WTC11 (cell line): Measurements from ENCODE around the gene FAM124A. TPM values are rescaled to one million over a fixed set of nuclear protein-coding genes. Genes with fewer than 3 reads are reported as not detected.
A peak's percentile ranks its signal among the peaks of the same experiment; 100 is the strongest.

Experiments
- ATAC-seq: fragments of 200-7000 bp; cut with Tn5 transposase; 2 replicates; pipeline ENCODE4 v1.10.0; 2021; ENCODE audit warnings: mild to moderate bottlenecking, moderate library complexity
- CTCF ChIA-PET: fragments of 300-600 bp; sonication (Branson Sonifier 250); formaldehyde crosslinking; loops from one replicate; lab custom pipeline; 2021; ENCODE audit warnings: antibody characterized with exemption; lab: Charles Lee
- POLR2A ChIA-PET: fragments of 350-600 bp; sonication (Branson Sonifier 250); formaldehyde crosslinking; loops from one replicate; lab custom pipeline; 2021; ENCODE audit warnings: antibody characterized with exemption; lab: Charles Lee
- DNase-seq: peaks from one replicate; pipeline ENCODE4 v3.0.0; 2021; ENCODE audit warnings: low spot score
- H3K27ac Mint-ChIP-seq: 2 replicates; pipeline ENCODE4 v1.8.0; 2021; ENCODE audit warnings: mixed read lengths
- H3K27me3 Mint-ChIP-seq: 2 replicates; pipeline ENCODE4 v1.8.0; 2021; ENCODE audit warnings: low read depth, mild to moderate bottlenecking, moderate library complexity, mixed read lengths
- H3K36me3 Mint-ChIP-seq: 2 replicates; pipeline ENCODE4 v1.8.0; 2021; ENCODE audit warnings: mixed read lengths
- H3K4me1 Mint-ChIP-seq: 2 replicates; pipeline ENCODE4 v1.8.0; 2022; ENCODE audit warnings: mixed read lengths
- H3K4me3 Mint-ChIP-seq: 2 replicates; pipeline ENCODE4 v1.8.0; 2021; ENCODE audit warnings: mild to moderate bottlenecking, moderate library complexity, mixed read lengths
- H3K9me3 Mint-ChIP-seq: 2 replicates; pipeline ENCODE4 v1.8.0; 2021; ENCODE audit warnings: mixed read lengths
- CREB1 ChIP-seq: sonication (generic); formaldehyde crosslinking; IDR thresholded peaks from 2 replicates; pipeline ENCODE4 v1.8.0; 2023; ENCODE audit warnings: mild to moderate bottlenecking, missing genetic modification reagents
- FOXP1 ChIP-seq: sonication (generic); formaldehyde crosslinking; IDR thresholded peaks from 2 replicates; pipeline ENCODE4 v1.8.0; 2022; ENCODE audit warnings: missing genetic modification reagents, mild to moderate bottlenecking, moderate library complexity, borderline replicate concordance
- HMGA2 ChIP-seq: fragments of 250-450 bp; sonication (Bioruptor Pico); IDR thresholded peaks from 2 replicates; pipeline ENCODE4 v1.4.0; 2021; ENCODE audit warnings: mild to moderate bottlenecking, moderate library complexity
- KAT7 ChIP-seq: sonication (generic); formaldehyde crosslinking; IDR thresholded peaks from 2 replicates; pipeline ENCODE4 v1.8.1; 2023; ENCODE audit warnings: missing genetic modification reagents, mild to moderate bottlenecking, borderline replicate concordance
- PRRX2 ChIP-seq: fragments of 250-450 bp; sonication (Bioruptor Pico); IDR thresholded peaks from 2 replicates; pipeline ENCODE4 v1.8.0; 2021; ENCODE audit warnings: mild to moderate bottlenecking
- SMAD3 ChIP-seq: sonication (generic); formaldehyde crosslinking; IDR thresholded peaks from 2 replicates; pipeline ENCODE4 v1.8.0; 2022; ENCODE audit warnings: missing genetic modification reagents, mild to moderate bottlenecking, borderline replicate concordance
- SMAD4 ChIP-seq: sonication (generic); formaldehyde crosslinking; IDR thresholded peaks from 2 replicates; pipeline ENCODE4 v1.8.0; 2022; ENCODE audit warnings: mild to moderate bottlenecking, missing genetic modification reagents
- TEAD1 ChIP-seq: sonication (generic); formaldehyde crosslinking; IDR thresholded peaks from 2 replicates; pipeline ENCODE4 v1.8.0; 2022; ENCODE audit warnings: mild to moderate bottlenecking, missing genetic modification reagents
- TP53 ChIP-seq: sonication (generic); formaldehyde crosslinking; IDR thresholded peaks from 2 replicates; pipeline ENCODE4 v1.8.1; 2023; ENCODE audit warnings: mild to moderate bottlenecking, missing genetic modification reagents
- ZBTB21 ChIP-seq: sonication (generic); formaldehyde crosslinking; IDR thresholded peaks from 2 replicates; pipeline ENCODE4 v1.8.1; 2023; ENCODE audit warnings: mild to moderate bottlenecking, missing genetic modification reagents, borderline replicate concordance
- total RNA-seq: library from RNA; stranded (reverse); gene quantifications from 3 replicates; pipeline ENCODE4 v1.2.3, GENCODE V29; 2021
- TF ChIP-seq, protein P1 (sequence below): fragments of 200-600 bp; IDR thresholded peaks from 2 replicates; pipeline ENCODE4 v1.8.0; 2022; ENCODE audit warnings: antibody characterized with exemption
- TF ChIP-seq, protein P2 (sequence below): sonication (generic); formaldehyde crosslinking; IDR thresholded peaks from 2 replicates; pipeline ENCODE4 v1.8.0; 2022; ENCODE audit warnings: mild to moderate bottlenecking, missing genetic modification reagents
- TF ChIP-seq, protein P3 (sequence below): sonication (generic); formaldehyde crosslinking; IDR thresholded peaks from 2 replicates; pipeline ENCODE4 v1.8.1; 2022; ENCODE audit warnings: missing genetic modification reagents, borderline replicate concordance
- TF ChIP-seq, protein P4 (sequence below): sonication (generic); formaldehyde crosslinking; IDR thresholded peaks from 2 replicates; pipeline ENCODE4 v1.8.0; 2022; ENCODE audit warnings: missing genetic modification reagents
- TF ChIP-seq, protein P5 (sequence below): sonication (generic); formaldehyde crosslinking; IDR thresholded peaks from 2 replicates; pipeline ENCODE4 v1.8.1; 2023; ENCODE audit warnings: mild to moderate bottlenecking, missing genetic modification reagents, moderate library complexity
- TF ChIP-seq, protein P6 (sequence below): fragments of 250-450 bp; sonication (Bioruptor Pico); IDR thresholded peaks from 2 replicates; pipeline ENCODE4 v1.9.0; 2021; ENCODE audit warnings: mild to moderate bottlenecking
- TF ChIP-seq, protein P7 (sequence below): sonication (generic); formaldehyde crosslinking; IDR thresholded peaks from 2 replicates; pipeline ENCODE4 v1.8.0; 2022; ENCODE audit warnings: mild to moderate bottlenecking, missing genetic modification reagents

FAM124A gene
- total RNA-seq, 1 experiment from 2014 or later = 45.8 TPM

DNA sequence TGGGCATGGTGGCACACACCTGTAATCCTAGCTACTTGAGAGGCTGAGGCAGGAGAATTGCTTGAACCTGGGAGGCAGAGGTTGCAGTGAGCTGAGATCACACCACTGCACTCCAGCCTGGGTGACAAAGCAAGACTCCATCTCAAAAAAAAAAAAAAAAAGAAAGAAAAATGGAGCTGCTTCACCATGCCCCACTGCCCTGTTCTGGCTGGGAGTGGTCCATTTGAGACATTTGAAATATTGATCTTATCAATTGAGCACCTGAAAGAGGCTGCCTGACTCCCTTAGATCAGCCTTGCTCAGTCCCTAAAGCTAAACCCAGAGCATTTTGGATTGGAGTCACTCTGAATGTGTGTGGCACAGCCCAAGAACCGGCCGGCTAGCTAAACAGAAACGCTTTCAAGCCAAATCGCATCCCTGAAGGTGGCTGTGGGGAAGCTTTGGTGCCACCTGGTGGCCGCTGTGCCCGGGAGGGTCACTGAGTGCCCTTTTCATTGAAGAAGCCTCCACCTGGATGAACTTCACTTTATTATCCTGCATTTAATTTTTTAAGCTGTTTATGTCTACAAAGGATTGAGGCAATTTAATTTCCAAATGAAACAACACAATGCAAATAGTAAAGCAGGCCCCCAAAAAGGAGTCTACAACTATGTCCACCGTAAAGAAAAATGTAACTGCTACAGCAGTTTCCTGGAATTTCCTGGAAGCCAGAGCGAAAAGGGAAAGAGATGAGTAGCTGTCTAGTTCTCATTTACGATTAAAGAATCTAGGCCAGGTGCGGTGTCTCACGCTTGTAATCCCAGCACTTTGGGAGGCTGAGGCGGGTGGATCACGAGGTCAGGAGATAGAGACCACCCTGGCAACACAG, 64.2 kb downstream of the FAM124A start:
- Mint-ChIP-seq H3K36me3 (peaks cover 12% of the 10 kb centered on the region), H3K9me3 (no peaks in the 10 kb centered on the region; the same call in 1 of the 2 replicates), H3K27ac (no peak overlapping the region)
- CTCF ChIA-PET = interaction anchor here (0.6 to 5.9 kb wide), 89 partner anchors 8 to 626 kb away, joined by 3 to 203 read pairs (median 5); partner anchors contain the start of genes FAM124A and INTS6
- TF ChIP-seq, protein P1, sequence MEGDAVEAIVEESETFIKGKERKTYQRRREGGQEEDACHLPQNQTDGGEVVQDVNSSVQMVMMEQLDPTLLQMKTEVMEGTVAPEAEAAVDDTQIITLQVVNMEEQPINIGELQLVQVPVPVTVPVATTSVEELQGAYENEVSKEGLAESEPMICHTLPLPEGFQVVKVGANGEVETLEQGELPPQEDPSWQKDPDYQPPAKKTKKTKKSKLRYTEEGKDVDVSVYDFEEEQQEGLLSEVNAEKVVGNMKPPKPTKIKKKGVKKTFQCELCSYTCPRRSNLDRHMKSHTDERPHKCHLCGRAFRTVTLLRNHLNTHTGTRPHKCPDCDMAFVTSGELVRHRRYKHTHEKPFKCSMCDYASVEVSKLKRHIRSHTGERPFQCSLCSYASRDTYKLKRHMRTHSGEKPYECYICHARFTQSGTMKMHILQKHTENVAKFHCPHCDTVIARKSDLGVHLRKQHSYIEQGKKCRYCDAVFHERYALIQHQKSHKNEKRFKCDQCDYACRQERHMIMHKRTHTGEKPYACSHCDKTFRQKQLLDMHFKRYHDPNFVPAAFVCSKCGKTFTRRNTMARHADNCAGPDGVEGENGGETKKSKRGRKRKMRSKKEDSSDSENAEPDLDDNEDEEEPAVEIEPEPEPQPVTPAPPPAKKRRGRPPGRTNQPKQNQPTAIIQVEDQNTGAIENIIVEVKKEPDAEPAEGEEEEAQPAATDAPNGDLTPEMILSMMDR = peak; percentile 89
- TF ChIP-seq SMAD4 = no peak
- TF ChIP-seq, protein P2, sequence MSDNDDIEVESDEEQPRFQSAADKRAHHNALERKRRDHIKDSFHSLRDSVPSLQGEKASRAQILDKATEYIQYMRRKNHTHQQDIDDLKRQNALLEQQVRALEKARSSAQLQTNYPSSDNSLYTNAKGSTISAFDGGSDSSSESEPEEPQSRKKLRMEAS (CRISPR knock-in tag) = 0 out of 2 replicates have a peak, but pooled peaks have one; percentile 29
- TF ChIP-seq, all 79 proteins: peak for 2
- no peak overlapping the region for H3K4me3 Mint-ChIP-seq
- ATAC-seq = peak; percentile 84
- H3K4me1 Mint-ChIP-seq = peaks cover 45% of the 10 kb centered on the region
- POLR2A ChIA-PET = interaction anchor here (0.6 to 1.8 kb wide), 9 partner anchors 10 to 1821 kb away, joined by 3 to 8 read pairs (median 3); no protein-coding TSS in a partner anchor
- no peaks in the 10 kb centered on the region for H3K27me3 Mint-ChIP-seq
- peak; percentile 89 for DNase-seq

DNA sequence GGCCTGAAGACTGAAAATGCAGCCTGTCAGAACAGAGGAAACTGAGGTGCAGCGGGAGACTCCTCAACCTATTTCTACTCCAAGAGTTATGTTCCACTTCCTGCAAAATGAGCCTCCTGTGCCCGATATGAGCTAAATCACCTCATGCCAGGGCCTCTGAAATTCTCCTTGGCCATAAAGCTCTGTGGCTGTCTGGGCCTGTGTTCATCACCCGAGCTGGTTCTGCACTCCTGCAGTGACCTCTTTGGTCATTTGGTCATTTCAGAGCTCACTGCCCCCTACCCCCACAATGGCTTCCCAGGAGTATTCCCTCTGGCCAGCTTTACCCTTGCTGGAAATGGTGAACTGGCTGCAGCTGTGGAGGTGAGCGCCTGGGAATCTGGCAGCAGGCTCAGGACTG, 65.6 kb downstream of the FAM124A start:
- TF ChIP-seq ZBTB21 (no peak), HMGA2 (CRISPR knock-in tag) (no peak), CREB1 (no peak), TEAD1 (CRISPR knock-in tag) (no peak), PRRX2 (CRISPR knock-in tag) (no peak), FOXP1 (CRISPR knock-in tag) (no peak), TP53 (CRISPR knock-in tag) (no peak), KAT7 (CRISPR knock-in tag) (no peak), SMAD3 (CRISPR knock-in tag) (no peak)
- TF ChIP-seq, protein P3, sequence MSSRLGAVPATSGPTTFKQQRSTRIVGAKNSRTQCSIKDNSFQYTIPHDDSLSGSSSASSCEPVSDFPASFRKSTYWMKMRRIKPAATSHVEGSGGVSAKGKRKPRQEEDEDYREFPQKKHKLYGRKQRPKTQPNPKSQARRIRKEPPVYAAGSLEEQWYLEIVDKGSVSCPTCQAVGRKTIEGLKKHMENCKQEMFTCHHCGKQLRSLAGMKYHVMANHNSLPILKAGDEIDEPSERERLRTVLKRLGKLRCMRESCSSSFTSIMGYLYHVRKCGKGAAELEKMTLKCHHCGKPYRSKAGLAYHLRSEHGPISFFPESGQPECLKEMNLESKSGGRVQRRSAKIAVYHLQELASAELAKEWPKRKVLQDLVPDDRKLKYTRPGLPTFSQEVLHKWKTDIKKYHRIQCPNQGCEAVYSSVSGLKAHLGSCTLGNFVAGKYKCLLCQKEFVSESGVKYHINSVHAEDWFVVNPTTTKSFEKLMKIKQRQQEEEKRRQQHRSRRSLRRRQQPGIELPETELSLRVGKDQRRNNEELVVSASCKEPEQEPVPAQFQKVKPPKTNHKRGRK = no peak
- TF ChIP-seq, protein P4, sequence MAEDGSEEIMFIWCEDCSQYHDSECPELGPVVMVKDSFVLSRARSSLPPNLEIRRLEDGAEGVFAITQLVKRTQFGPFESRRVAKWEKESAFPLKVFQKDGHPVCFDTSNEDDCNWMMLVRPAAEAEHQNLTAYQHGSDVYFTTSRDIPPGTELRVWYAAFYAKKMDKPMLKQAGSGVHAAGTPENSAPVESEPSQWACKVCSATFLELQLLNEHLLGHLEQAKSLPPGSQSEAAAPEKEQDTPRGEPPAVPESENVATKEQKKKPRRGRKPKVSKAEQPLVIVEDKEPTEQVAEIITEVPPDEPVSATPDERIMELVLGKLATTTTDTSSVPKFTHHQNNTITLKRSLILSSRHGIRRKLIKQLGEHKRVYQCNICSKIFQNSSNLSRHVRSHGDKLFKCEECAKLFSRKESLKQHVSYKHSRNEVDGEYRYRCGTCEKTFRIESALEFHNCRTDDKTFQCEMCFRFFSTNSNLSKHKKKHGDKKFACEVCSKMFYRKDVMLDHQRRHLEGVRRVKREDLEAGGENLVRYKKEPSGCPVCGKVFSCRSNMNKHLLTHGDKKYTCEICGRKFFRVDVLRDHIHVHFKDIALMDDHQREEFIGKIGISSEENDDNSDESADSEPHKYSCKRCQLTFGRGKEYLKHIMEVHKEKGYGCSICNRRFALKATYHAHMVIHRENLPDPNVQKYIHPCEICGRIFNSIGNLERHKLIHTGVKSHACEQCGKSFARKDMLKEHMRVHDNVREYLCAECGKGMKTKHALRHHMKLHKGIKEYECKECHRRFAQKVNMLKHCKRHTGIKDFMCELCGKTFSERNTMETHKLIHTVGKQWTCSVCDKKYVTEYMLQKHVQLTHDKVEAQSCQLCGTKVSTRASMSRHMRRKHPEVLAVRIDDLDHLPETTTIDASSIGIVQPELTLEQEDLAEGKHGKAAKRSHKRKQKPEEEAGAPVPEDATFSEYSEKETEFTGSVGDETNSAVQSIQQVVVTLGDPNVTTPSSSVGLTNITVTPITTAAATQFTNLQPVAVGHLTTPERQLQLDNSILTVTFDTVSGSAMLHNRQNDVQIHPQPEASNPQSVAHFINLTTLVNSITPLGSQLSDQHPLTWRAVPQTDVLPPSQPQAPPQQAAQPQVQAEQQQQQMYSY = no peak
- TF ChIP-seq, protein P5, sequence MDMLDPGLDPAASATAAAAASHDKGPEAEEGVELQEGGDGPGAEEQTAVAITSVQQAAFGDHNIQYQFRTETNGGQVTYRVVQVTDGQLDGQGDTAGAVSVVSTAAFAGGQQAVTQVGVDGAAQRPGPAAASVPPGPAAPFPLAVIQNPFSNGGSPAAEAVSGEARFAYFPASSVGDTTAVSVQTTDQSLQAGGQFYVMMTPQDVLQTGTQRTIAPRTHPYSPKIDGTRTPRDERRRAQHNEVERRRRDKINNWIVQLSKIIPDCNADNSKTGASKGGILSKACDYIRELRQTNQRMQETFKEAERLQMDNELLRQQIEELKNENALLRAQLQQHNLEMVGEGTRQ = no peak
- TF ChIP-seq, protein P6, sequence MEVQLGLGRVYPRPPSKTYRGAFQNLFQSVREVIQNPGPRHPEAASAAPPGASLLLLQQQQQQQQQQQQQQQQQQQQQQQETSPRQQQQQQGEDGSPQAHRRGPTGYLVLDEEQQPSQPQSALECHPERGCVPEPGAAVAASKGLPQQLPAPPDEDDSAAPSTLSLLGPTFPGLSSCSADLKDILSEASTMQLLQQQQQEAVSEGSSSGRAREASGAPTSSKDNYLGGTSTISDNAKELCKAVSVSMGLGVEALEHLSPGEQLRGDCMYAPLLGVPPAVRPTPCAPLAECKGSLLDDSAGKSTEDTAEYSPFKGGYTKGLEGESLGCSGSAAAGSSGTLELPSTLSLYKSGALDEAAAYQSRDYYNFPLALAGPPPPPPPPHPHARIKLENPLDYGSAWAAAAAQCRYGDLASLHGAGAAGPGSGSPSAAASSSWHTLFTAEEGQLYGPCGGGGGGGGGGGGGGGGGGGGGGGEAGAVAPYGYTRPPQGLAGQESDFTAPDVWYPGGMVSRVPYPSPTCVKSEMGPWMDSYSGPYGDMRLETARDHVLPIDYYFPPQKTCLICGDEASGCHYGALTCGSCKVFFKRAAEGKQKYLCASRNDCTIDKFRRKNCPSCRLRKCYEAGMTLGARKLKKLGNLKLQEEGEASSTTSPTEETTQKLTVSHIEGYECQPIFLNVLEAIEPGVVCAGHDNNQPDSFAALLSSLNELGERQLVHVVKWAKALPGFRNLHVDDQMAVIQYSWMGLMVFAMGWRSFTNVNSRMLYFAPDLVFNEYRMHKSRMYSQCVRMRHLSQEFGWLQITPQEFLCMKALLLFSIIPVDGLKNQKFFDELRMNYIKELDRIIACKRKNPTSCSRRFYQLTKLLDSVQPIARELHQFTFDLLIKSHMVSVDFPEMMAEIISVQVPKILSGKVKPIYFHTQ (CRISPR knock-in tag) = no peak
- TF ChIP-seq, protein P7, sequence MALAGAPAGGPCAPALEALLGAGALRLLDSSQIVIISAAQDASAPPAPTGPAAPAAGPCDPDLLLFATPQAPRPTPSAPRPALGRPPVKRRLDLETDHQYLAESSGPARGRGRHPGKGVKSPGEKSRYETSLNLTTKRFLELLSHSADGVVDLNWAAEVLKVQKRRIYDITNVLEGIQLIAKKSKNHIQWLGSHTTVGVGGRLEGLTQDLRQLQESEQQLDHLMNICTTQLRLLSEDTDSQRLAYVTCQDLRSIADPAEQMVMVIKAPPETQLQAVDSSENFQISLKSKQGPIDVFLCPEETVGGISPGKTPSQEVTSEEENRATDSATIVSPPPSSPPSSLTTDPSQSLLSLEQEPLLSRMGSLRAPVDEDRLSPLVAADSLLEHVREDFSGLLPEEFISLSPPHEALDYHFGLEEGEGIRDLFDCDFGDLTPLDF (CRISPR knock-in tag) = no peak
- ATAC-seq (no peak), DNase-seq (no peak)
- no peak overlapping the region for H3K4me3 Mint-ChIP-seq
- H3K27ac Mint-ChIP-seq = no peak overlapping the region
- peaks cover 52% of the 10 kb centered on the region for H3K4me1 Mint-ChIP-seq
- no peaks in the 10 kb centered on the region; the same call in 1 of the 2 replicates for H3K9me3 Mint-ChIP-seq
- CTCF ChIA-PET = interaction anchor here (0.7 to 5.9 kb wide), 15 partner anchors 9 to 510 kb away, joined by 3 to 203 read pairs (median 22); no protein-coding TSS in a partner anchor
- no peaks in the 10 kb centered on the region; the same call in 1 of the 2 replicates for H3K36me3 Mint-ChIP-seq
- POLR2A ChIA-PET = interaction anchor here (0.7 to 1.8 kb wide), 3 partner anchors 23 to 50 kb away, joined by 3 to 8 read pairs (median 7); no protein-coding TSS in a partner anchor
- peaks cover 5% of the 10 kb centered on the region; the same call in 1 of the 2 replicates for H3K27me3 Mint-ChIP-seq
